OCI-LY7 (cell line): ENCODE measurements around the gene LPP. TPM values are rescaled to one million over a fixed set of nuclear protein-coding genes. Genes with fewer than 3 reads are reported as not detected.

Source experiments
- BruUV-seq: library from RNA; stranded (reverse); fragments of 400-500 nt; replicated peaks from 2 replicates; lab custom pipeline; 2021; lab: Mats Ljungman, UMichigan
- CTCF ChIA-PET: fragments of 300-600 bp; sonication (Branson Sonifier 250); formaldehyde crosslinking; loops from one replicate; lab custom pipeline; 2022; ENCODE audit warnings: antibody characterized with exemption; ENCODE audit not compliant: unreplicated experiment; lab: Charles Lee
- POLR2A ChIA-PET: fragments of 300-600 bp; sonication (Branson Sonifier 250); formaldehyde crosslinking; loops from one replicate; lab custom pipeline; 2022; ENCODE audit warnings: antibody characterized with exemption; lab: Charles Lee
- DNase-seq: peaks from one replicate; pipeline ENCODE4 v3.0.0-alpha.2; 2015; ENCODE audit warnings: low spot score
- H2AFZ ChIP-seq: fragments of 200-600 bp; sonication (generic), shearing (Covaris generic); 2 replicates; pipeline ENCODE4 v1.6.1; 2014; ENCODE audit warnings: mild to moderate bottlenecking, antibody characterized with exemption, low read length, moderate library complexity
- H3K27ac ChIP-seq: fragments of 200-600 bp; sonication (generic); 2 replicates; pipeline ENCODE4 v1.5.1; 2014; ENCODE audit warnings: mixed run types, low read depth, mild to moderate bottlenecking, moderate library complexity, low read length, inconsistent platforms; ENCODE audit not compliant: poor library complexity, severe bottlenecking
- H3K36me3 ChIP-seq: fragments of 200-600 bp; sonication (generic); 2 replicates; pipeline ENCODE4 v1.6.1; 2014; ENCODE audit warnings: mild to moderate bottlenecking, antibody characterized with exemption, low read length, moderate library complexity, mixed read lengths; ENCODE audit not compliant: insufficient read depth
- H3K4me1 ChIP-seq: fragments of 200-600 bp; sonication (generic); 2 replicates; pipeline ENCODE4 v1.5.1; 2014; ENCODE audit warnings: mild to moderate bottlenecking, low read length; ENCODE audit not compliant: insufficient read depth, poor library complexity, severe bottlenecking
- H3K4me2 ChIP-seq: fragments of 200-600 bp; sonication (generic); 2 replicates; pipeline ENCODE4 v1.6.1; 2014; ENCODE audit warnings: mild to moderate bottlenecking, low read length
- H3K4me3 ChIP-seq: fragments of 200-600 bp; sonication (generic); 2 replicates; pipeline ENCODE4 v1.5.1; 2014; ENCODE audit warnings: mild to moderate bottlenecking, low read depth, low read length; ENCODE audit not compliant: poor library complexity, severe bottlenecking
- H3K79me2 ChIP-seq: fragments of 200-600 bp; sonication (generic); 2 replicates; pipeline ENCODE4 v1.6.1; 2016; ENCODE audit warnings: low read depth, mild to moderate bottlenecking, low read length, moderate library complexity, mixed read lengths; ENCODE audit not compliant: insufficient read depth
- H3K9me2 ChIP-seq: fragments of 200-600 bp; sonication (generic); 2 replicates; pipeline ENCODE4 v1.6.1; 2016; ENCODE audit warnings: mild to moderate bottlenecking, low read length, mixed read lengths; ENCODE audit not compliant: insufficient read depth
- H3K9me3 ChIP-seq: fragments of 200-600 bp; sonication (generic); 2 replicates; pipeline ENCODE4 v1.6.1; 2014; ENCODE audit warnings: mild to moderate bottlenecking, mixed run types, low read length, mixed read lengths
- H4K20me1 ChIP-seq: fragments of 200-600 bp; sonication (generic); 2 replicates; pipeline ENCODE4 v1.6.1; 2014; ENCODE audit warnings: mild to moderate bottlenecking, antibody characterized with exemption, low read length, moderate library complexity, mixed read lengths; ENCODE audit not compliant: insufficient read depth
- EZH2phosphoT487 ChIP-seq: fragments of 200-600 bp; sonication (generic); IDR thresholded peaks from 2 replicates; pipeline ENCODE4 v1.6.1; 2018; ENCODE audit warnings: low read depth, borderline replicate concordance, mild to moderate bottlenecking, mixed run types, antibody characterized with exemption, low read length, moderate library complexity, mixed read lengths
- intact Hi-C: fragments of 100-400 bp; cut with micrococcal nuclease; formaldehyde crosslinking; loops from one replicate; pipeline ENCODE4 v1.10.0; 2022; ENCODE audit not compliant: unreplicated experiment
- total RNA-seq, 2 experiments: library from RNA; depleted of rRNA in 1 of 2; stranded (reverse); fragments of >200 nt in 1 of 2; shearing (Covaris generic) in 1 of 2; gene quantifications; 2 replicates each; pipeline ENCODE4 v1.2.3, GENCODE V29; 2014 to 2022
- TF ChIP-seq, protein P1 (sequence below): fragments of 200-600 bp; sonication (generic); conservative IDR thresholded peaks from 2 replicates; pipeline ENCODE4 v1.5.1; 2014; ENCODE audit warnings: mild to moderate bottlenecking, antibody characterized with exemption, low read length, moderate library complexity, mixed read lengths

The LPP gene
- total RNA-seq, 2 experiments from 2014 or later, result 10.9 to 119 TPM

DNA sequence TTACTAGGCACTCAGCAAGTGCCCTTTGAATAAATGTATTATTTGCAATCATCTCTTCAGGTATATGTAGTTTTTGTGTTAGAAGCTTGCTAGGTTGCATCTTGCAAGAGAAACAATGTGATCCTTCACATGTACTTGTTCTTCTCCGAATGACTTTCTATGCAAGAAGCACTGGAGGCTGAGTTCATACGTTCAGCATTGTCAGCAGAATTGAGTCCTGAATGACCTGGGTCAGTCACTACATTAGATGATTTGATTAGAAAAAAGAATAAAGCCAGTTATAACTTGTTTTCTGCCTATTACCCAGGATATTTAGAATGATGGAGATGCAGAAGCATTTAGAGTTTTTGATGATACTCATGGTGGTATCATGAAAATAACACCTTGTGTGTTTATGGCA lies 538.7 kb downstream of the LPP start:
- H3K4me3 ChIP-seq, result no peak overlapping the region
- no peak for DNase-seq
- no peaks in the 10 kb centered on the region for H3K36me3 ChIP-seq
- TF ChIP-seq, protein P1, sequence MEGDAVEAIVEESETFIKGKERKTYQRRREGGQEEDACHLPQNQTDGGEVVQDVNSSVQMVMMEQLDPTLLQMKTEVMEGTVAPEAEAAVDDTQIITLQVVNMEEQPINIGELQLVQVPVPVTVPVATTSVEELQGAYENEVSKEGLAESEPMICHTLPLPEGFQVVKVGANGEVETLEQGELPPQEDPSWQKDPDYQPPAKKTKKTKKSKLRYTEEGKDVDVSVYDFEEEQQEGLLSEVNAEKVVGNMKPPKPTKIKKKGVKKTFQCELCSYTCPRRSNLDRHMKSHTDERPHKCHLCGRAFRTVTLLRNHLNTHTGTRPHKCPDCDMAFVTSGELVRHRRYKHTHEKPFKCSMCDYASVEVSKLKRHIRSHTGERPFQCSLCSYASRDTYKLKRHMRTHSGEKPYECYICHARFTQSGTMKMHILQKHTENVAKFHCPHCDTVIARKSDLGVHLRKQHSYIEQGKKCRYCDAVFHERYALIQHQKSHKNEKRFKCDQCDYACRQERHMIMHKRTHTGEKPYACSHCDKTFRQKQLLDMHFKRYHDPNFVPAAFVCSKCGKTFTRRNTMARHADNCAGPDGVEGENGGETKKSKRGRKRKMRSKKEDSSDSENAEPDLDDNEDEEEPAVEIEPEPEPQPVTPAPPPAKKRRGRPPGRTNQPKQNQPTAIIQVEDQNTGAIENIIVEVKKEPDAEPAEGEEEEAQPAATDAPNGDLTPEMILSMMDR, result no peak
- no peak for TF ChIP-seq EZH2phosphoT487
- ChIA-PET CTCF (interaction anchor here (1.3 kb wide), 1 partner anchor 12 kb away, joined by 5 read pairs; no protein-coding TSS in a partner anchor), POLR2A (interaction anchor here (0.5 to 0.7 kb wide), 2 partner anchors 20 to 215 kb away, joined by 3 read pairs; no protein-coding TSS in a partner anchor)
- H3K79me2 ChIP-seq, result no peaks in the 10 kb centered on the region
- intact Hi-C loops, result no loop called here
- peaks cover 46% of the 10 kb centered on the region for H3K4me1 ChIP-seq
- H3K4me2 ChIP-seq, result peak overlapping the region; percentile 69
- H3K27ac ChIP-seq, result no peak overlapping the region
- no peaks in the 10 kb centered on the region for H3K9me3 ChIP-seq
- no peaks in the 10 kb centered on the region for H4K20me1 ChIP-seq
- H2AFZ ChIP-seq, result no peak overlapping the region; the same call in 1 of the 2 replicates
- H3K9me2 ChIP-seq, result no peaks in the 10 kb centered on the region
- BruUV-seq, result no TSS peak

DNA sequence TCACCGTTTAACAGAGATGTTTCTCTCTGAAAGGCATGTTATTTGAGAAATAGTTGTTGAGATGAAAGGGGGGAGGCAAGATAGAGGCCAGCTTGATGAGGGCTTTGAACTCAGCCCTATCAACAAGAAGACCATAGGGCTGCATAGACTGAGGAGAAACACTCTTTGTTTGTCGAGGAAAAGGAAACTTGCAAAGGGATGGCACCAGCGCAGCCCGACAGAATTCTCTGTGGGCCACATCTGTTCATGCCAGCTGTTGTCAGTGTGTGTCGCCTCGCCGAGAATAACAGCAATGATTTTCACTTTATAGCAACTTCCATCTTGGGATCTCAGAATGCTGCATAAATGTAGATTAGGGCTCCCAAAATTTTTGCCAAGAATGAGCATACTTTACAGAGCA lies 539.5 kb downstream of the LPP start:
- Histone ChIP-seq H3K9me2 (no peaks in the 10 kb centered on the region; the same call in 1 of the 2 replicates), H3K9me3 (no peaks in the 10 kb centered on the region), H3K27ac (peak overlapping the region; percentile 37), H4K20me1 (no peaks in the 10 kb centered on the region), H3K4me1 (peaks cover 49% of the 10 kb centered on the region), H3K4me3 (peak overlapping the region; percentile 34), H3K4me2 (peak overlapping the region; percentile 69), H2AFZ (peak overlapping the region; percentile 5; the same call in 1 of the 2 replicates), H3K79me2 (no peaks in the 10 kb centered on the region), H3K36me3 (no peaks in the 10 kb centered on the region)
- peak; percentile 40 for DNase-seq
- intact Hi-C loops, result no loop called here
- no TSS peak for BruUV-seq
- TF ChIP-seq EZH2phosphoT487, result no peak
- TF ChIP-seq, protein P1, result no peak
- CTCF ChIA-PET, result interaction anchor here (1.3 kb wide), 1 partner anchor 13 kb away, joined by 5 read pairs; no protein-coding TSS in a partner anchor
- POLR2A ChIA-PET, result interaction anchor here (0.5 to 1.0 kb wide), 8 partner anchors 8 to 892 kb away, joined by 3 read pairs; no protein-coding TSS in a partner anchor

DNA sequence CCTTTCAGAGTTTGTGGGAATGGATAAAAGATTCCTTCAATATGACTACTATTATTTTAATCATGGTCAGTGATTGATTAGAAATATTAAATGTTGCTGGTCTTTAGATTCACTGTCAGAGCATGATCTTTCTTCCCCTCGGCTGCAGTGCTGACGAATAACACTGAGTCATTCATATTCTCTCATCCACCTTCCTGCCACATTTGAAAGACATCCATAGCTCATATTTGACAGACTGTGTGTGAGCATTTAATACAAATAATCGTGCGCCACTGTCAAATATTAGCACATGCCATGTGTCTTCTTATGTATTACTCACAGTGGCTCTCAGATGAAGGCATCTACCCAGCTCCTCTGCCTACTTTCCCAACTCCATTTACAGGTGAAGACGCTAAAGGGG lies 541.3 kb downstream of the LPP start:
- Histone ChIP-seq H2AFZ (no peak overlapping the region), H3K4me3 (no peak overlapping the region), H3K27ac (no peak overlapping the region), H4K20me1 (no peaks in the 10 kb centered on the region), H3K4me2 (no peak overlapping the region), H3K79me2 (no peaks in the 10 kb centered on the region), H3K9me2 (no peaks in the 10 kb centered on the region; the same call in 1 of the 2 replicates), H3K36me3 (no peaks in the 10 kb centered on the region), H3K4me1 (peaks cover 61% of the 10 kb centered on the region), H3K9me3 (no peaks in the 10 kb centered on the region)
- DNase-seq, result no peak
- intact Hi-C loops, result no loop called here
- no TSS peak for BruUV-seq
- ChIA-PET POLR2A (interaction anchor here (0.6 to 2.9 kb wide), 5 partner anchors 9 to 74 kb away, joined by 3 to 11 read pairs (median 4); no protein-coding TSS in a partner anchor), CTCF (no interaction called here)
- TF ChIP-seq EZH2phosphoT487, result no peak
- TF ChIP-seq, protein P1, result no peak
